Omental fat pad (tissue), 4 donors: ENCODE measurements around the gene EML5. TPM values are rescaled to one million over a fixed set of nuclear protein-coding genes. Genes with fewer than 3 reads are reported as not detected.

Source experiments
- ATAC-seq: fragments of 150-250 bp; one replicate; pipeline ENCODE4 v1.9.1; 2016; ENCODE audit warnings: mild to moderate bottlenecking, moderate library complexity; ENCODE audit not compliant: low FRiP score
- DNase-seq: peaks from one replicate; pipeline ENCODE4 v3.0.0-alpha.2; 2019; ENCODE audit warnings: low spot score
- total RNA-seq, 4 donors: library from RNA; depleted of rRNA; stranded (reverse); fragments of >200 nt; gene quantifications; one replicate each; pipeline ENCODE4 v1.1.0, GENCODE V29; 2016
- TF ChIP-seq, protein P1 (sequence below), 3 donors: fragments of 450-650 bp; IDR thresholded peaks; one replicate each; pipeline ENCODE4 v1.5.1; 2016 to 2017; ENCODE audit warnings: antibody characterized with exemption in 3 of 3, mild to moderate bottlenecking in 3 of 3, moderate library complexity in 2 of 3

EML5 gene
- total RNA-seq, 4 donors from 2014 or later, result 0.36 to 0.63 (median 0.47) TPM

DNA sequence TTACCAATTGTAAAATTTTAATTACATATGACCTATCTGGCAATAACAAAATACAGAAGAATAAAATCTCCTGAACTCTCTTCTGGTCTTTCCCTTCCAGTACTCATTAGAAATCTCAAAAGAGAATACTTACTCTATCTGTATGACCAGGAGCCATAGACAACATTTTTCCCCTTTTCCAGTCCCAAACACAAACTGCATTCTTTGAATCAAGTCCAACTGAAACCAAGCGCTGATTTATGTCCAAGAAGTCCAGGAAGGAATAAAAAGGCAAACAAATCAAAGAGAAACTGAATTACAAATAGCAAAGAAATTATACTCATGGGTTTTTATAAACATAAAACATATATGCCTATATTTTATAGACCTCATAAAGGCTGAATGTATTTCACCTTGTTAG is 46.7 kb downstream of the EML5 start:
- ATAC-seq (no peak), DNase-seq (no peak)
- TF ChIP-seq, protein P1, sequence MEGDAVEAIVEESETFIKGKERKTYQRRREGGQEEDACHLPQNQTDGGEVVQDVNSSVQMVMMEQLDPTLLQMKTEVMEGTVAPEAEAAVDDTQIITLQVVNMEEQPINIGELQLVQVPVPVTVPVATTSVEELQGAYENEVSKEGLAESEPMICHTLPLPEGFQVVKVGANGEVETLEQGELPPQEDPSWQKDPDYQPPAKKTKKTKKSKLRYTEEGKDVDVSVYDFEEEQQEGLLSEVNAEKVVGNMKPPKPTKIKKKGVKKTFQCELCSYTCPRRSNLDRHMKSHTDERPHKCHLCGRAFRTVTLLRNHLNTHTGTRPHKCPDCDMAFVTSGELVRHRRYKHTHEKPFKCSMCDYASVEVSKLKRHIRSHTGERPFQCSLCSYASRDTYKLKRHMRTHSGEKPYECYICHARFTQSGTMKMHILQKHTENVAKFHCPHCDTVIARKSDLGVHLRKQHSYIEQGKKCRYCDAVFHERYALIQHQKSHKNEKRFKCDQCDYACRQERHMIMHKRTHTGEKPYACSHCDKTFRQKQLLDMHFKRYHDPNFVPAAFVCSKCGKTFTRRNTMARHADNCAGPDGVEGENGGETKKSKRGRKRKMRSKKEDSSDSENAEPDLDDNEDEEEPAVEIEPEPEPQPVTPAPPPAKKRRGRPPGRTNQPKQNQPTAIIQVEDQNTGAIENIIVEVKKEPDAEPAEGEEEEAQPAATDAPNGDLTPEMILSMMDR (IDR thresholded peaks at IDR 0.05), result no peak

DNA sequence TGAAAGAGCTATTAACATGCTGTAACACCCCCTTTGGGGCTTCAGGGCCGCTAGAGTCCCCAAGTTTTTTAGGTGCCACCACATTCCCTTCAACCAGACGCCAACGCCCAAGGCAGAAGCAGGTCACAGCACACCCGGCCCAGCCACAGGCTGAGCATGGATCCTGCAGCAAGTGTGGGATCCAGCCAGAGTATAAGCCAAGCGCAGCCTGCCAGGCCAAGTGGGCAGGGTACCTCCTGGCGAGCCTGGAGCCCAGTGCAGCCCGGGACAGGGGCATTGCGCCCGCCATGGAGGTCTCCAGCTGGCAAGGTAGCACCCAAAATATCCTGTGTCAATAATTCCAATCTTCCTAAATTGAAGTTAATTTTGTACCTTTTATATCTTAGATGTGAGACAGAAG is 55.5 kb downstream of the EML5 start:
- DNase-seq (no peak), ATAC-seq (no peak)
- TF ChIP-seq, protein P1 (IDR thresholded peaks at IDR 0.05), result no peak

DNA sequence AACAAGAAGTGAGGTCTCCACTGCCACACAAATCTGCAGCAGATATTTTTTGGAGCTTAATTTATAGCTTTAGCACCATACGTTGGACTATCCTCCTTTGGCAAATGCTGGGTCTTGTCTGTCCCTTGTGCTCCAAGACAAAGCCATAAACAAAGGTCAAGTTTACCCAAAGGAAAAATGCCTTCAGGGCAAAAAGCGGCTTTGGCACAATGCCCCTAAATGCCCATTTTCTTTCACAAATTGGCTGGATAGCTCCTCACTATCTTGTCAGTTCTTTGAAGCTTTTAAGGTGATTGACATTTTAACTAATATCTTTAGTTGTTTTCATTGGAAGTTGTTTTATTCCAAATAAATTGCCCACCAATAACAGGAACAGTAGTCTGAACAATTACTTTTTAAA is 59.6 kb downstream of the EML5 start:
- no peak for DNase-seq
- TF ChIP-seq, protein P1 (IDR thresholded peaks at IDR 0.05), result no peak
- ATAC-seq, result no peak

DNA sequence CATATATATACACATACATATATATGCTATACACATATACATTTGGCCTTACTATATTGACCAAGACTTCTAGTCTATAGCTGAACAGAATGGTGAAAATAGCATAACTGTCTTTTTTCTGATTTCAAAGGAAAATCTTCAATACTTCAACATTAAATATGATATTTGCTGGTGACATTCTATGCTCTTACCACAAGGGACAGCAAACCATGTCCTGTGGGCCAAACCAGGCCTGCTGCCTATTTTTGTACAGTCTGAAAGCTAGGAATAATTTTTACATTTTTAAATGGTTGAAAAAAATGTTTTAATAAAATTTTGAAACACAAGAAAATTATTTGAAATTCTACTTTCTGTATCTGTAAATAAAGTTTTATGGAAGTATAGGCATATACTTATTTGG is 63.6 kb downstream of the EML5 start:
- ATAC-seq (no peak), DNase-seq (no peak)
- TF ChIP-seq, protein P1 (IDR thresholded peaks at IDR 0.05), result no peak

DNA sequence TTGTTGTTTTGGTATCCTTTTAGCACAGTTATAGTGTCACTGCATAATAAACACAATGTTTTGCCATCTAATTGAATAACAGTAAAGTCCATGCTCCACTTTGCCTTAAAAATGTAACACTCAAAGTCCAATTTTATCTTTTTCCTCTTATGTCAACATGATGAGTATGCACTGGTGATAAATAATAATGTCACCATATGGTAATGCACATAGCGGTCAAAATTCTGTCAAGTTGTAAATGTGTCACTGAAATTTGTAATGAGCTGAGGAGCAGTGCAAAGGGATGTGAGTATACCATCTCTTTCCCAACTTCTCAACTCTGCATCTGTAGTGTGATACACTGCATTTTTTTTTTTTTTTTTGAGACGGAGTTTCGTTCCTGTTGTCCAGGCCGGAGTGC is 65.7 kb downstream of the EML5 start:
- DNase-seq, result no peak
- ATAC-seq, result no peak
- TF ChIP-seq, protein P1 (IDR thresholded peaks at IDR 0.05), result no peak

DNA sequence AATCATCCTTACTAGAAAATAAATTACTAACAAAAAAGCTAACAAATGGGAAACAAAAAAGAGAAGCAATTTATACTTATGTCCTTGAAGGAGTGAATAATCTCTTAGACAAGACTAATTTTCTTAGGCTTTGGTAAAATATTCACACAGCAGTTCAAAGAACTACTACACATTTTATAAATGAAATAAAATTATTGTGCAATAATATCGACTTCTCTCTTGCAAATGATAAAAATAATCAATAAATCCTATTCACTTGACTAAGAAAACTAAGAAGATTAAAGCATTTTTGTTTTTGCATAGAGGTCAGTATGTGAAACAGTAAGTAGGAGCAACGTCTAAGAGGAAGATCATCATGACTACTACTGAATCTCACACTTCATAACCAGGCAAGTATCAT is 82.0 kb downstream of the EML5 start:
- ATAC-seq (no peak), DNase-seq (no peak)
- TF ChIP-seq, protein P1 (IDR thresholded peaks at IDR 0.05), result no peak

DNA sequence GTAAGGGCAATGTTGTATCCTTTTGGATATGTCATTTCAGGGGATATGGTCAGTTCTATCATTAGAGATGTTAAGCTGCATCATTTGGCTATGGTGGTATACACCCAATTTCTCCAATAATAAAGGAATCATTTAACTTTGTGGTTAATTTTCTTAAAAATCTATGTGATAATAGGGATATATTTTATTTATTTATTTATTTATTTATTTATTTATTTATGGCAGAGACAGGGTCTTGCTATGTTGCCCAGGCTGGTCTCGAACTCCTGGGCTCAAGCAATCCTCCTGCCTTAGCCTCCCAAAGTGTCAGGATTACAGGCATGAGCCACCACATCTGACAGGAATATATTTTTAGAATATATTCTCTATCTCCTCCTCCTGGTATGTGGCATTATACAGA is 85.7 kb downstream of the EML5 start:
- no peak for DNase-seq
- no peak for ATAC-seq
- TF ChIP-seq, protein P1 (IDR thresholded peaks at IDR 0.05), result no peak
